Measurements from ENCODE around the gene MAPK4. TPM values are rescaled to one million over a fixed set of nuclear protein-coding genes. Genes with fewer than 3 reads are reported as not detected.

The MAPK4 gene
- total RNA-seq, 1 donor from 2014 or later = 0.11 TPM

GRCh38 chr18:50700245-50701165 lies 140.6 kb downstream of the MAPK4 start:
- H3K27ac Mint-ChIP-seq (ENCODE audit: unreplicated experiment) = no peak overlapping the region
- peaks cover 32% of the 10 kb centered on the region for H3K27me3 Mint-ChIP-seq (ENCODE audit: low read depth, unreplicated experiment)
- FAIRE-seq (no peak), DNase-seq (ENCODE audit: low read depth) (no peak)
- no peaks in the 10 kb centered on the region for H3K4me1 ChIP-seq (ENCODE audit: insufficient read depth, low read length)
- H3K36me3 ChIP-seq (ENCODE audit: insufficient read depth, low read length) = no peaks in the 10 kb centered on the region
- no peak overlapping the region for H3K4me3 Mint-ChIP-seq (ENCODE audit: unreplicated experiment)
- H3K9me3 Mint-ChIP-seq (ENCODE audit: unreplicated experiment) = no peaks in the 10 kb centered on the region
- TF ChIP-seq EZH2 (IDR thresholded peaks at IDR 0.05; ENCODE audit: insufficient read depth, low read length) = no peak
- TF ChIP-seq, protein P1, sequence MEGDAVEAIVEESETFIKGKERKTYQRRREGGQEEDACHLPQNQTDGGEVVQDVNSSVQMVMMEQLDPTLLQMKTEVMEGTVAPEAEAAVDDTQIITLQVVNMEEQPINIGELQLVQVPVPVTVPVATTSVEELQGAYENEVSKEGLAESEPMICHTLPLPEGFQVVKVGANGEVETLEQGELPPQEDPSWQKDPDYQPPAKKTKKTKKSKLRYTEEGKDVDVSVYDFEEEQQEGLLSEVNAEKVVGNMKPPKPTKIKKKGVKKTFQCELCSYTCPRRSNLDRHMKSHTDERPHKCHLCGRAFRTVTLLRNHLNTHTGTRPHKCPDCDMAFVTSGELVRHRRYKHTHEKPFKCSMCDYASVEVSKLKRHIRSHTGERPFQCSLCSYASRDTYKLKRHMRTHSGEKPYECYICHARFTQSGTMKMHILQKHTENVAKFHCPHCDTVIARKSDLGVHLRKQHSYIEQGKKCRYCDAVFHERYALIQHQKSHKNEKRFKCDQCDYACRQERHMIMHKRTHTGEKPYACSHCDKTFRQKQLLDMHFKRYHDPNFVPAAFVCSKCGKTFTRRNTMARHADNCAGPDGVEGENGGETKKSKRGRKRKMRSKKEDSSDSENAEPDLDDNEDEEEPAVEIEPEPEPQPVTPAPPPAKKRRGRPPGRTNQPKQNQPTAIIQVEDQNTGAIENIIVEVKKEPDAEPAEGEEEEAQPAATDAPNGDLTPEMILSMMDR (IDR thresholded peaks at IDR 0.05; ENCODE audit: insufficient read depth, low read depth, low read length) = no peak
- H3K4me1 Mint-ChIP-seq (ENCODE audit: low read depth, unreplicated experiment) = no peaks in the 10 kb centered on the region
- no peaks in the 10 kb centered on the region for H3K27me3 ChIP-seq (ENCODE audit: insufficient read depth, low read length)
- H3K79me2 ChIP-seq (ENCODE audit: insufficient read depth, low read length) = no peaks in the 10 kb centered on the region
- H3K9ac ChIP-seq (ENCODE audit: low read length) = no peak overlapping the region
- H3K9me3 ChIP-seq (ENCODE audit: insufficient read depth, low read depth, low read length) = no peaks in the 10 kb centered on the region
- no peak overlapping the region for H3K4me3 ChIP-seq (ENCODE audit: insufficient read depth, low read depth, low read length)
- H2AFZ ChIP-seq (ENCODE audit: low read depth, low read length) = no peak overlapping the region
- H3K4me2 ChIP-seq (ENCODE audit: low read length) = no peak overlapping the region
- H4K20me1 ChIP-seq (ENCODE audit: insufficient read depth, low read length) = no peaks in the 10 kb centered on the region
- H3K36me3 Mint-ChIP-seq (ENCODE audit: low read depth, unreplicated experiment) = no peaks in the 10 kb centered on the region
- no peak overlapping the region for H3K27ac ChIP-seq (ENCODE audit: low read depth, low read length)

GRCh38 chr18:50704357-50704940 lies 144.6 kb downstream of the MAPK4 start:
- DNase-seq (ENCODE audit: low read depth) (no peak), FAIRE-seq (no peak)
- Mint-ChIP-seq H3K27me3 (ENCODE audit: low read depth, unreplicated experiment) (peaks cover 36% of the 10 kb centered on the region), H3K9me3 (ENCODE audit: unreplicated experiment) (no peaks in the 10 kb centered on the region), H3K4me3 (ENCODE audit: unreplicated experiment) (no peak overlapping the region), H3K4me1 (ENCODE audit: low read depth, unreplicated experiment) (no peaks in the 10 kb centered on the region), H3K36me3 (ENCODE audit: low read depth, unreplicated experiment) (no peaks in the 10 kb centered on the region), H3K27ac (ENCODE audit: unreplicated experiment) (no peak overlapping the region)
- Histone ChIP-seq H3K4me1 (ENCODE audit: insufficient read depth, low read length) (no peaks in the 10 kb centered on the region), H3K27me3 (ENCODE audit: insufficient read depth, low read length) (no peaks in the 10 kb centered on the region), H3K4me3 (ENCODE audit: insufficient read depth, low read depth, low read length) (no peak overlapping the region), H2AFZ (ENCODE audit: low read depth, low read length) (no peak overlapping the region), H3K9ac (ENCODE audit: low read length) (no peak overlapping the region), H4K20me1 (ENCODE audit: insufficient read depth, low read length) (no peaks in the 10 kb centered on the region), H3K9me3 (ENCODE audit: insufficient read depth, low read depth, low read length) (no peaks in the 10 kb centered on the region), H3K36me3 (ENCODE audit: insufficient read depth, low read length) (no peaks in the 10 kb centered on the region), H3K27ac (ENCODE audit: low read depth, low read length) (no peak overlapping the region), H3K79me2 (ENCODE audit: insufficient read depth, low read length) (no peaks in the 10 kb centered on the region), H3K4me2 (ENCODE audit: low read length) (no peak overlapping the region)
- no peak for TF ChIP-seq EZH2 (IDR thresholded peaks at IDR 0.05; ENCODE audit: insufficient read depth, low read length)
- TF ChIP-seq, protein P1 (IDR thresholded peaks at IDR 0.05; ENCODE audit: insufficient read depth, low read depth, low read length) = no peak
